Prostate gland (tissue), 2 donors: Measurements from ENCODE around the gene GSDME. TPM values are rescaled to one million over a fixed set of nuclear protein-coding genes. Genes with fewer than 3 reads are reported as not detected.
A peak's percentile ranks its signal among the peaks of the same experiment; 100 is the strongest.

Experiments
- DNase-seq: peaks from one replicate; pipeline ENCODE4 v3.0.0-alpha.2; 2019; ENCODE audit warnings: low spot score
- H3K27ac ChIP-seq, 2 donors: fragments of 200-600 bp; sonication (generic); 2 replicates each; pipeline ENCODE4 v1.5.1; 2017 to 2019
- H3K27me3 ChIP-seq: fragments of 200-600 bp; sonication (generic); replicated peaks from 2 replicates; pipeline ENCODE4 v1.5.1; 2019; ENCODE audit not compliant: insufficient read depth
- H3K36me3 ChIP-seq, 2 donors: fragments of 200-600 bp; sonication (generic); 1 replicate in 1 of 2; 2 replicates in 1 of 2; pipeline versions ENCODE4 v1.5.1 to v1.8.1; 2017 to 2019
- H3K4me1 ChIP-seq: fragments of 200-600 bp; sonication (generic); replicated peaks from 2 replicates; pipeline ENCODE4 v1.5.1; 2019
- H3K4me3 ChIP-seq, 2 donors: fragments of 200-600 bp; sonication (generic); 2 replicates each; pipeline ENCODE4 v1.5.1; 2017 to 2019
- H3K9me3 ChIP-seq: fragments of 200-600 bp; sonication (generic); 2 replicates; pipeline ENCODE4 v1.5.1; 2017
- CTCF ChIP-seq, 4 experiments: fragments of 200-600 bp in 2 of 4; fragments of 450-650 bp in 2 of 4; sonication (generic) in 2 of 4; IDR thresholded peaks; 1 replicate in 3 of 4; 2 replicates in 1 of 4; pipeline ENCODE4 v1.5.1; 2016 to 2019; ENCODE audit warnings: antibody characterized with exemption in 4 of 4, mild to moderate bottlenecking in 2 of 4, moderate library complexity in 2 of 4
- POLR2A ChIP-seq: fragments of 450-650 bp; IDR thresholded peaks from one replicate; pipeline ENCODE4 v1.6.1; 2016; ENCODE audit warnings: antibody characterized with exemption, mild to moderate bottlenecking
- POLR2AphosphoS5 ChIP-seq: sonication (generic); formaldehyde crosslinking; IDR thresholded peaks from one replicate; pipeline ENCODE4 v1.6.1; 2017; ENCODE audit warnings: antibody characterized with exemption
- WGBS: methylation state at CpG from one replicate; pipeline ENCODE4 v1.1.5; 2018; 5-methylcytosine and 5-hydroxymethylcytosine counted together
- intact Hi-C: fragments of 100-400 bp; cut with DNase I; formaldehyde crosslinking; loops from one replicate; pipeline ENCODE4 v1.14.2; 2022
- total RNA-seq, 2 donors: library from RNA; depleted of rRNA; stranded (reverse); fragments of >200 nt; gene quantifications; one replicate each; pipeline ENCODE4 v1.1.0, GENCODE V29; 2016

Gene GSDME
- total RNA-seq, 2 donors from 2014 or later, result 4.2 to 39.3 TPM

- DNase-seq, result no peak
- 95% methylated on average over 14 of the region's 14 CpGs for WGBS
- no peaks in the 10 kb centered on the region for H3K27me3 ChIP-seq
- TF ChIP-seq POLR2AphosphoS5 (no peak), CTCF (IDR thresholded peaks at IDR 0.05) (no peak), POLR2A (no peak)
- no peak overlapping the region for H3K27ac ChIP-seq
- no peaks in the 10 kb centered on the region for H3K4me1 ChIP-seq
- H3K9me3 ChIP-seq, result no peaks in the 10 kb centered on the region
- no peaks in the 10 kb centered on the region for H3K36me3 ChIP-seq
- intact Hi-C loops, result no loop called here
- H3K4me3 ChIP-seq, result no peak overlapping the region
Measured at GRCh38 chr7:24717247-24717622, 40.0 kb downstream of the GSDME start.

- intact Hi-C loops, result no loop called here
- WGBS, result 91% methylated on average over 9 of the region's 9 CpGs
- DNase-seq, result no peak
Measured at GRCh38 chr7:24716480-24717246, 40.6 kb downstream of the GSDME start.

GRCh38 chr7:24715661-24716479 is 41.4 kb downstream of the GSDME start:
- Histone ChIP-seq H3K27ac (no peak overlapping the region), H3K4me3 (no peak overlapping the region), H3K36me3 (no peaks in the 10 kb centered on the region), H3K9me3 (no peaks in the 10 kb centered on the region), H3K27me3 (no peaks in the 10 kb centered on the region), H3K4me1 (no peaks in the 10 kb centered on the region)
- TF ChIP-seq POLR2AphosphoS5, result no peak
- TF ChIP-seq CTCF (IDR thresholded peaks at IDR 0.05), result peak in 1 of 4 experiments; percentile 12
- no peak for TF ChIP-seq POLR2A
- intact Hi-C loops, result no loop called here
- WGBS, result 58% methylated on average over 16 of the region's 16 CpGs
- no peak for DNase-seq

More at GRCh38 chr7:24716480-24717246, 40.6 kb downstream of the GSDME start:
- Histone ChIP-seq H3K4me3 (no peak overlapping the region), H3K4me1 (no peaks in the 10 kb centered on the region), H3K27ac (no peak overlapping the region), H3K36me3 (no peaks in the 10 kb centered on the region), H3K27me3 (no peaks in the 10 kb centered on the region), H3K9me3 (no peaks in the 10 kb centered on the region)
- TF ChIP-seq POLR2A (no peak), POLR2AphosphoS5 (no peak), CTCF (IDR thresholded peaks at IDR 0.05) (no peak)

GRCh38 chr7:24715171-24715570 is 42.1 kb downstream of the GSDME start:
- TF ChIP-seq POLR2A, result no peak
- no peak for TF ChIP-seq CTCF (IDR thresholded peaks at IDR 0.05)
- no peak for TF ChIP-seq POLR2AphosphoS5
- H3K4me1 ChIP-seq, result no peaks in the 10 kb centered on the region
- no peaks in the 10 kb centered on the region for H3K9me3 ChIP-seq
- no peaks in the 10 kb centered on the region for H3K27me3 ChIP-seq
- no peaks in the 10 kb centered on the region for H3K36me3 ChIP-seq
- DNase-seq, result no peak
- intact Hi-C loops, result no loop called here
- 98% methylated on average over 2 of the region's 2 CpGs for WGBS
- H3K27ac ChIP-seq, result no peak overlapping the region
- H3K4me3 ChIP-seq, result no peak overlapping the region
